HG02970 (cell line): ENCODE results near the gene RFNG.

Experiments
- ATAC-seq: cut with Tn5 transposase; IDR thresholded peaks from one replicate; pipeline ENCODE4 v1.9.1; 2021; ENCODE audit warnings: mild to moderate bottlenecking, moderate library complexity, moderate number of reproducible peaks; ENCODE audit not compliant: unreplicated experiment, low FRiP score

Gene RFNG

GRCh38 chr17:82078433-82078832, 26.8 kb upstream of the RFNG start:
- no peak for ATAC-seq

GRCh38 chr17:82077617-82078358, 26.2 kb upstream of the RFNG start:
- no peak for ATAC-seq

GRCh38 chr17:82076785-82077591, 25.4 kb upstream of the RFNG start:
- no peak for ATAC-seq

GRCh38 chr17:82076018-82076784, 24.6 kb upstream of the RFNG start:
- no peak for ATAC-seq

GRCh38 chr17:82073446-82073845, 21.8 kb upstream of the RFNG start:
- no peak for ATAC-seq

GRCh38 chr17:82072827-82073226, 21.2 kb upstream of the RFNG start:
- no peak for ATAC-seq

- no peak for ATAC-seq
Measured at GRCh38 chr17:82070611-82071010, 19.0 kb upstream of the RFNG start.

- peak; percentile 59 for ATAC-seq
Measured at GRCh38 chr17:82065638-82066303, 14.2 kb upstream of the RFNG start, which contains the start of gene DUS1L. Gene DUS1L (minus strand): TSS chr17:82065804. CDS start chr17:82065059, 745 bp downstream.

GRCh38 chr17:82065193-82065637, 13.6 kb upstream of the RFNG start:
- peak; percentile 24 for ATAC-seq

- ATAC-seq: no peak
Measured at GRCh38 chr17:82064433-82065192, 13.0 kb upstream of the RFNG start.

- ATAC-seq: no peak
Measured at GRCh38 chr17:82063424-82064415, 12.1 kb upstream of the RFNG start.

GRCh38 chr17:82062984-82063368, 11.4 kb upstream of the RFNG start:
- no peak for ATAC-seq

GRCh38 chr17:82062076-82062983, 10.7 kb upstream of the RFNG start:
- no peak for ATAC-seq

- no peak for ATAC-seq
Measured at GRCh38 chr17:82061047-82061925, 9.7 kb upstream of the RFNG start.

GRCh38 chr17:82060614-82061013, 9.0 kb upstream of the RFNG start:
- no peak for ATAC-seq

GRCh38 chr17:82060001-82060380, 8.4 kb upstream of the RFNG start:
- no peak for ATAC-seq
